CD4-positive, CD25-positive, alpha-beta regulatory T cell (primary cell): ENCODE data around the gene NDUFAB1. TPM values are rescaled to one million over a fixed set of nuclear protein-coding genes. Genes with fewer than 3 reads are reported as not detected.
"Not testable (repeated sequence)": the region's sequence is repeated elsewhere in the genome, so short reads cannot be mapped to it uniquely, and the experiment has no call there.

Experiments used
- ATAC-seq, 2 donors: fragments of 150-1000 bp; cut with Tn5 transposase; one replicate each; pipeline ENCODE4 v1.10.0; 2021; ENCODE audit warnings: low read depth in 2 of 2, moderate number of reproducible peaks in 2 of 2, moderate library complexity in 1 of 2
- DNase-seq, 3 donors: peaks; one replicate each; pipeline versions ENCODE4 v3.0.0 to v3.0.0-alpha.2; 2012 to 2022; ENCODE audit warnings: mixed read lengths in 1 of 3
- H3K27ac ChIP-seq: one replicate; pipeline ENCODE4 v1.7.0; 2013; ENCODE audit warnings: mild to moderate bottlenecking, low read length; ENCODE audit not compliant: insufficient read depth, poor library complexity, severe bottlenecking
- H3K27me3 ChIP-seq: one replicate; pipeline ENCODE4 v1.7.0; 2013; ENCODE audit warnings: low read length; ENCODE audit not compliant: control insufficient read depth, insufficient read depth
- H3K36me3 ChIP-seq: one replicate; pipeline ENCODE4 v1.7.0; 2013; ENCODE audit warnings: mild to moderate bottlenecking, low read length, moderate library complexity; ENCODE audit not compliant: control insufficient read depth, insufficient read depth
- H3K4me1 ChIP-seq: 2 replicates; pipeline ENCODE4 v1.7.0; 2013; ENCODE audit warnings: mild to moderate bottlenecking, low read length; ENCODE audit not compliant: insufficient read depth, control insufficient read depth, poor library complexity, severe bottlenecking
- H3K4me3 ChIP-seq: one replicate; pipeline ENCODE4 v1.7.0; 2013; ENCODE audit warnings: low read depth, mild to moderate bottlenecking, low read length, moderate library complexity
- H3K9me3 ChIP-seq, 2 experiments: 1 replicate in 1 of 2; 2 replicates in 1 of 2; pipeline ENCODE4 v1.7.0; 2013; ENCODE audit warnings: low read length in 2 of 2, mild to moderate bottlenecking in 1 of 2, moderate library complexity in 1 of 2; ENCODE audit not compliant: control insufficient read depth in 2 of 2
- H3K27ac Mint-ChIP-seq, 3 donors: one replicate each; pipeline ENCODE4 v1.8.0; 2020 to 2022; ENCODE audit warnings: mild to moderate bottlenecking in 3 of 3, mixed read lengths in 3 of 3, moderate library complexity in 2 of 3
- H3K27me3 Mint-ChIP-seq: one replicate; pipeline ENCODE4 v1.8.0; 2022; ENCODE audit warnings: mild to moderate bottlenecking, mixed read lengths
- H3K36me3 Mint-ChIP-seq: one replicate; pipeline ENCODE4 v1.8.0; 2020; ENCODE audit warnings: mixed read lengths
- H3K4me1 Mint-ChIP-seq, 4 donors: one replicate each; pipeline ENCODE4 v1.8.0; 2020 to 2022; ENCODE audit warnings: mixed read lengths in 4 of 4, mild to moderate bottlenecking in 1 of 4
- H3K4me3 Mint-ChIP-seq, 4 donors: one replicate each; pipeline ENCODE4 v1.8.0; 2020 to 2022; ENCODE audit warnings: mild to moderate bottlenecking in 4 of 4, mixed read lengths in 4 of 4, moderate library complexity in 3 of 4
- H3K9me3 Mint-ChIP-seq, 7 donors: one replicate each; pipeline ENCODE4 v1.8.0; 2020 to 2022; ENCODE audit warnings: mixed read lengths in 7 of 7, mild to moderate bottlenecking in 3 of 7, moderate library complexity in 2 of 7
- polyA plus RNA-seq, 4 donors: library from polyadenylated mRNA; unstranded; fragments of 300-500 nt; fragmentation: Illumina TruSeq; gene quantifications; one replicate each; pipeline ENCODE4 v1.2.3, GENCODE V29; 2021
- total RNA-seq: library from RNA; stranded (reverse); gene quantifications from one replicate; pipeline ENCODE4 v1.2.3, GENCODE V29; 2022

The NDUFAB1 gene
- total and polyA plus RNA-seq, 5 donors from 2014 or later = 27.8 to 233 (median 212) TPM

GRCh38 chr16:23597003-23597756 lies 1.1 kb upstream of the NDUFAB1 start:
- H3K9me3 Mint-ChIP-seq = no peaks in the 10 kb centered on the region
- Histone ChIP-seq H3K4me3 (no peak overlapping the region), H3K4me1 (peaks cover 18% of the 10 kb centered on the region), H3K36me3 (peaks cover 14% of the 10 kb centered on the region), H3K27ac (no peak overlapping the region), H3K9me3 (no peaks in the 10 kb centered on the region), H3K27me3 (no peaks in the 10 kb centered on the region)
- ATAC-seq (no peak), DNase-seq (peak in 1 of 3 donors; percentile 20)
- H3K4me3 Mint-ChIP-seq = peak overlapping the region in 3 of 4 donors; percentile 45 to 69 (median 53)
- H3K4me1 Mint-ChIP-seq = peaks cover 0 to 33% (median 17%) of the 10 kb centered on the region in 4 donors
- peaks cover 13% of the 10 kb centered on the region for H3K36me3 Mint-ChIP-seq
- H3K27me3 Mint-ChIP-seq = no peaks in the 10 kb centered on the region
- H3K27ac Mint-ChIP-seq = peak overlapping the region; percentile 52 to 91 (median 60)

- peaks cover 18% of the 10 kb centered on the region for H3K4me1 ChIP-seq
- peak overlapping the region; percentile 76 for H3K27ac ChIP-seq
- no peaks in the 10 kb centered on the region for H3K27me3 ChIP-seq
- no peaks in the 10 kb centered on the region for H3K27me3 Mint-ChIP-seq
- no peak for ATAC-seq
- no peaks in the 10 kb centered on the region for H3K9me3 Mint-ChIP-seq
- peaks cover 15% of the 10 kb centered on the region for H3K36me3 Mint-ChIP-seq
- DNase-seq = peak in 1 of 3 donors; percentile 12
- peaks cover 0 to 41% (median 24%) of the 10 kb centered on the region in 4 donors for H3K4me1 Mint-ChIP-seq
- H3K4me3 ChIP-seq = peak overlapping the region; percentile 98
- no peaks in the 10 kb centered on the region for H3K9me3 ChIP-seq
- peak overlapping the region; percentile 84 to 92 (median 87) for H3K4me3 Mint-ChIP-seq
- H3K36me3 ChIP-seq = peaks cover 30% of the 10 kb centered on the region
- peak overlapping the region in 2 of 3 donors; percentile 68 to 81 for H3K27ac Mint-ChIP-seq
These were observed 718 bp downstream of the NDUFAB1 start for GRCh38 chr16:23595246-23595950.

GRCh38 chr16:23594186-23594585 lies 1.9 kb downstream of the NDUFAB1 start:
- Mint-ChIP-seq H3K4me3 (peak overlapping the region in 1 of 4 donors; percentile 54), H3K4me1 (peaks cover 0 to 41% (median 25%) of the 10 kb centered on the region in 4 donors), H3K27me3 (no peaks in the 10 kb centered on the region), H3K9me3 (no peaks in the 10 kb centered on the region), H3K27ac (peak overlapping the region in 1 of 3 donors; percentile 36), H3K36me3 (peaks cover 19% of the 10 kb centered on the region)
- no peak for DNase-seq
- peaks cover 18% of the 10 kb centered on the region for H3K4me1 ChIP-seq
- no peak overlapping the region for H3K27ac ChIP-seq
- H3K4me3 ChIP-seq = no peak overlapping the region
- H3K27me3 ChIP-seq = no peaks in the 10 kb centered on the region
- H3K9me3 ChIP-seq = no peaks in the 10 kb centered on the region
- ATAC-seq = no peak
- peaks cover 41% of the 10 kb centered on the region for H3K36me3 ChIP-seq

GRCh38 chr16:23590181-23590580 lies 5.9 kb downstream of the NDUFAB1 start:
- H3K27ac Mint-ChIP-seq = no peak overlapping the region
- Histone ChIP-seq H3K4me1 (peaks cover 9% of the 10 kb centered on the region), H3K4me3 (no peak overlapping the region), H3K9me3 (no peaks in the 10 kb centered on the region), H3K36me3 (peaks cover 75% of the 10 kb centered on the region), H3K27me3 (no peaks in the 10 kb centered on the region), H3K27ac (no peak overlapping the region)
- peaks cover 0 to 33% (median 19%) of the 10 kb centered on the region in 4 donors for H3K4me1 Mint-ChIP-seq
- no peaks in the 10 kb centered on the region for H3K27me3 Mint-ChIP-seq
- ATAC-seq = no peak
- DNase-seq = no peak
- H3K9me3 Mint-ChIP-seq = no peaks in the 10 kb centered on the region
- no peak overlapping the region for H3K4me3 Mint-ChIP-seq
- H3K36me3 Mint-ChIP-seq = peaks cover 19% of the 10 kb centered on the region

GRCh38 chr16:23587726-23588125 lies 8.4 kb downstream of the NDUFAB1 start:
- Mint-ChIP-seq H3K4me3 (no peak overlapping the region), H3K27me3 (no peaks in the 10 kb centered on the region), H3K4me1 (peaks cover 0 to 16% (median 11%) of the 10 kb centered on the region in 4 donors), H3K9me3 (no peaks in the 10 kb centered on the region), H3K36me3 (peaks cover 21% of the 10 kb centered on the region), H3K27ac (no peak overlapping the region)
- Histone ChIP-seq H3K9me3 (no peaks in the 10 kb centered on the region), H3K27ac (no peak overlapping the region), H3K4me3 (no peak overlapping the region), H3K36me3 (peaks cover 78% of the 10 kb centered on the region), H3K4me1 (no peaks in the 10 kb centered on the region), H3K27me3 (no peaks in the 10 kb centered on the region)
- ATAC-seq = no peak
- DNase-seq = no peak

- Histone ChIP-seq H3K27me3 (no peaks in the 10 kb centered on the region), H3K4me1 (no peaks in the 10 kb centered on the region), H3K9me3 (no peaks in the 10 kb centered on the region), H3K4me3 (no peak overlapping the region), H3K27ac (no peak overlapping the region), H3K36me3 (peaks cover 68% of the 10 kb centered on the region)
- Mint-ChIP-seq H3K27ac (no peak overlapping the region), H3K27me3 (no peaks in the 10 kb centered on the region), H3K4me1 (peaks cover 0 to 3% (median 0%) of the 10 kb centered on the region in 4 donors), H3K36me3 (peaks cover 25% of the 10 kb centered on the region), H3K9me3 (peaks cover 0 to 1% (median 0%) of the 10 kb centered on the region in 7 donors), H3K4me3 (no peak overlapping the region)
- no peak for DNase-seq
- ATAC-seq = no peak
These were observed 11.7 kb downstream of the NDUFAB1 start for GRCh38 chr16:23584186-23585076.

GRCh38 chr16:23583271-23583670 lies 12.8 kb downstream of the NDUFAB1 start:
- not testable (repeated sequence) for H3K27me3 Mint-ChIP-seq, H3K4me3 Mint-ChIP-seq, H3K4me3 ChIP-seq, H3K4me1 ChIP-seq, H3K9me3 ChIP-seq, DNase-seq, H3K27ac Mint-ChIP-seq, H3K9me3 Mint-ChIP-seq, H3K4me1 Mint-ChIP-seq, H3K27me3 ChIP-seq, ATAC-seq, H3K27ac ChIP-seq
- H3K36me3 Mint-ChIP-seq = peaks cover 24% of the 10 kb centered on the region
- peaks cover 58% of the 10 kb centered on the region for H3K36me3 ChIP-seq
